ENCODE data around the gene TPPP2. TPM values are rescaled to one million over a fixed set of nuclear protein-coding genes. Genes with fewer than 3 reads are reported as not detected.

Gene TPPP2
- total RNA-seq, 1 experiment from 2014 or later, result 0.35 TPM

DNA sequence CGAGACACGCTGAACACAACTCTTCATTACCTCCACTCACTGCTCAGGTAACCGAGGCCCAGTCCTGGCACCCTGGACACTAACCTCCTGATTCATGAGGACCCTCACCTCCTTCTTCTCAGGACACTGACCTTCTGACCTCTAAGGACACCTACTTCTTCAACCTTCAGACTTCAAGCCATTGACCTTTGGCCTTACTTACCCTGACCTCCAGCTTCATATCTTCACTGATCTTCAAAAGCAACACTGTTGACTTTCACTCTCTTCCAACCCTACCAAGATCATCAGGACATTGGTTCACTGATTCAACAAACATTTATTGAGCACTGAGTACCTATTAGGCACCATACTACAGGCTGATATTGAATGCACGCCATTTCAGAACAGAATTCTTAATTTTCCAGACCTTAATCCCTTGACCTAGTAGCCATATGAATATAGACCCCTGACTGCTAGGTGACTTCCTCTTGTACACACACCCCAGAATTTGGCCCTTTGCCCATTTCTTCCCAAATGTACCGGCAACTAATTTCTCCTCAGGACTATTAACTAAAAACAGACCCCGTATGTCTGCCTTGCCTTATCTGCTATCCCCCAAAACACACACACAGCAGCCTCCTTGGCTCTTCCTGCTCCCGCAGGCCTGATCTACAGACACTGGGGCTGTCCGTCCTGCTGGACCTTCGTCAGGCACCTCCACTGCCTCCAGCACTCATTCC lies 45.9 kb downstream of the TPPP2 start (continued):
- TF ChIP-seq PRDM15 (CRISPR knock-in tag; IDR thresholded peaks at IDR 0.05), result no peak
- no peak for TF ChIP-seq NR2C2 (CRISPR knock-in tag; IDR thresholded peaks at IDR 0.05)
- TF ChIP-seq ZNF138 (CRISPR knock-in tag; conservative IDR thresholded peaks at IDR 0.05), result no peak
- TF ChIP-seq ZNF671 (CRISPR knock-in tag; IDR thresholded peaks at IDR 0.05), result no peak
- TF ChIP-seq JAZF1 (CRISPR knock-in tag; IDR thresholded peaks at IDR 0.05), result no peak
- TF ChIP-seq, protein P1, sequence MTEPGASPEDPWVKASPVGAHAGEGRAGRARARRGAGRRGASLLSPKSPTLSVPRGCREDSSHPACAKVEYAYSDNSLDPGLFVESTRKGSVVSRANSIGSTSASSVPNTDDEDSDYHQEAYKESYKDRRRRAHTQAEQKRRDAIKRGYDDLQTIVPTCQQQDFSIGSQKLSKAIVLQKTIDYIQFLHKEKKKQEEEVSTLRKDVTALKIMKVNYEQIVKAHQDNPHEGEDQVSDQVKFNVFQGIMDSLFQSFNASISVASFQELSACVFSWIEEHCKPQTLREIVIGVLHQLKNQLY (CRISPR knock-in tag; IDR thresholded peaks at IDR 0.05), result no peak
- TF ChIP-seq E2F1 (CRISPR knock-in tag; IDR thresholded peaks at IDR 0.05), result no peak

- CTCF ChIA-PET, result interaction anchor here (1.1 to 2.5 kb wide), 2 partner anchors 13 to 27 kb away, joined by 3 to 9 read pairs; no protein-coding TSS in a partner anchor
- POLR2A ChIA-PET, result interaction anchor here (1.2 kb wide), 1 partner anchor 10 kb away, joined by 3 read pairs; no protein-coding TSS in a partner anchor
- Mint-ChIP-seq H3K27me3 (ENCODE audit: low read depth) (no peaks in the 10 kb centered on the region), H3K4me1 (peaks cover 5% of the 10 kb centered on the region), H3K36me3 (peaks cover 72% of the 10 kb centered on the region), H3K27ac (no peak overlapping the region), H3K9me3 (no peaks in the 10 kb centered on the region), H3K4me3 (no peak overlapping the region)
- no peak for TF ChIP-seq RELA (CRISPR knock-in tag; IDR thresholded peaks at IDR 0.05; ENCODE audit: borderline replicate concordance)
- TF ChIP-seq, protein P2, sequence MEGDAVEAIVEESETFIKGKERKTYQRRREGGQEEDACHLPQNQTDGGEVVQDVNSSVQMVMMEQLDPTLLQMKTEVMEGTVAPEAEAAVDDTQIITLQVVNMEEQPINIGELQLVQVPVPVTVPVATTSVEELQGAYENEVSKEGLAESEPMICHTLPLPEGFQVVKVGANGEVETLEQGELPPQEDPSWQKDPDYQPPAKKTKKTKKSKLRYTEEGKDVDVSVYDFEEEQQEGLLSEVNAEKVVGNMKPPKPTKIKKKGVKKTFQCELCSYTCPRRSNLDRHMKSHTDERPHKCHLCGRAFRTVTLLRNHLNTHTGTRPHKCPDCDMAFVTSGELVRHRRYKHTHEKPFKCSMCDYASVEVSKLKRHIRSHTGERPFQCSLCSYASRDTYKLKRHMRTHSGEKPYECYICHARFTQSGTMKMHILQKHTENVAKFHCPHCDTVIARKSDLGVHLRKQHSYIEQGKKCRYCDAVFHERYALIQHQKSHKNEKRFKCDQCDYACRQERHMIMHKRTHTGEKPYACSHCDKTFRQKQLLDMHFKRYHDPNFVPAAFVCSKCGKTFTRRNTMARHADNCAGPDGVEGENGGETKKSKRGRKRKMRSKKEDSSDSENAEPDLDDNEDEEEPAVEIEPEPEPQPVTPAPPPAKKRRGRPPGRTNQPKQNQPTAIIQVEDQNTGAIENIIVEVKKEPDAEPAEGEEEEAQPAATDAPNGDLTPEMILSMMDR (IDR thresholded peaks at IDR 0.05), result no peak
- TF ChIP-seq FOXJ3 (CRISPR knock-in tag; IDR thresholded peaks at IDR 0.05; ENCODE audit: borderline replicate concordance), result no peak
- TF ChIP-seq ATF2 (CRISPR knock-in tag; IDR thresholded peaks at IDR 0.05; ENCODE audit: borderline replicate concordance, low read depth), result no peak
- TF ChIP-seq GTF2I (CRISPR knock-in tag; conservative IDR thresholded peaks at IDR 0.05), result no peak
- TF ChIP-seq ZBTB43 (CRISPR knock-in tag; IDR thresholded peaks at IDR 0.05), result no peak
- no peak for TF ChIP-seq NR1H2 (CRISPR knock-in tag; IDR thresholded peaks at IDR 0.05)
- TF ChIP-seq, protein P3, sequence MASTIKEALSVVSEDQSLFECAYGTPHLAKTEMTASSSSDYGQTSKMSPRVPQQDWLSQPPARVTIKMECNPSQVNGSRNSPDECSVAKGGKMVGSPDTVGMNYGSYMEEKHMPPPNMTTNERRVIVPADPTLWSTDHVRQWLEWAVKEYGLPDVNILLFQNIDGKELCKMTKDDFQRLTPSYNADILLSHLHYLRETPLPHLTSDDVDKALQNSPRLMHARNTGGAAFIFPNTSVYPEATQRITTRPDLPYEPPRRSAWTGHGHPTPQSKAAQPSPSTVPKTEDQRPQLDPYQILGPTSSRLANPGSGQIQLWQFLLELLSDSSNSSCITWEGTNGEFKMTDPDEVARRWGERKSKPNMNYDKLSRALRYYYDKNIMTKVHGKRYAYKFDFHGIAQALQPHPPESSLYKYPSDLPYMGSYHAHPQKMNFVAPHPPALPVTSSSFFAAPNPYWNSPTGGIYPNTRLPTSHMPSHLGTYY (CRISPR knock-in tag; IDR thresholded peaks at IDR 0.05), result no peak
- no peak for DNase-seq (ENCODE audit: low spot score)
- ATAC-seq, result no peak
Observed at GRCh38 chr14:21077672-21078071, 47.7 kb downstream of the TPPP2 start.
